Pancreas (tissue), 10 donors: Measurements from ENCODE around the gene CCL3. TPM values are rescaled to one million over a fixed set of nuclear protein-coding genes. Genes with fewer than 3 reads are reported as not detected.
"Not testable (repeated sequence)": the region's sequence is repeated elsewhere in the genome, so short reads cannot be mapped to it uniquely, and the experiment has no call there.

ENCODE experiments used
- ATAC-seq, 4 donors: fragments of 200-7000 bp; cut with Tn5 transposase; one replicate each; pipeline versions ENCODE4 v1.8.0 to v1.9.1; 2020; ENCODE audit warnings: mild to moderate bottlenecking in 4 of 4, moderate library complexity in 4 of 4
- DNase-seq, 6 donors: peaks; one replicate each; pipeline ENCODE4 v3.0.0-alpha.2; 2020
- FAIRE-seq: peaks from 2 replicates; lab custom pipeline; 2012; peaks lifted over from hg19 to GRCh38; lab: Jason Lieb, UNC
- H3K27ac ChIP-seq, 4 donors: fragments of 200-600 bp; sonication (generic); 1 replicate in 3 of 4; 2 replicates in 1 of 4; pipeline versions ENCODE4 v1.5.0 to v1.8.0; 2020
- H3K27me3 ChIP-seq, 4 donors: fragments of 200-600 bp; one replicate each; pipeline ENCODE4 v1.8.0; 2021
- H3K36me3 ChIP-seq, 3 donors: fragments of 200-600 bp; sonication (generic) in 1 of 3; one replicate each; pipeline versions ENCODE4 v1.5.0 to v1.8.0; 2020 to 2021
- H3K4me1 ChIP-seq, 3 donors: fragments of 200-600 bp; one replicate each; pipeline ENCODE4 v1.8.0; 2021
- H3K4me3 ChIP-seq, 4 donors: fragments of 200-600 bp; sonication (generic) in 2 of 4; one replicate each; pipeline versions ENCODE4 v1.5.0 to v1.8.0; 2020 to 2021
- H3K9me3 ChIP-seq, 4 donors: fragments of 200-600 bp; one replicate each; pipeline ENCODE4 v1.8.0; 2021
- CTCF ChIP-seq, 4 donors: fragments of 200-600 bp; sonication (generic) in 3 of 4; IDR thresholded peaks; one replicate each; pipeline versions ENCODE4 v1.5.0 to v1.8.0; 2021; ENCODE audit warnings: antibody characterized with exemption in 4 of 4
- WGBS, 2 donors: extraction: QIAGEN DNeasy Blood & Tissue Kit; methylation state at CpG; one replicate each; pipeline ENCODE4 v1.1.7; 2013; 5-methylcytosine and 5-hydroxymethylcytosine counted together
- intact Hi-C, 3 donors: fragments of 100-400 bp; cut with DNase I; formaldehyde crosslinking; loops; one replicate each; pipeline versions ENCODE4 v1.11.1 to v1.14.2; 2022
- polyA plus RNA-seq, 2 donors: library from polyadenylated mRNA; stranded (reverse); fragments of 200-250 nt; gene quantifications; one replicate each; pipeline ENCODE4 v1.2.3, GENCODE V29; 2013
- total RNA-seq, 6 donors: library from RNA; stranded (reverse); fragmentation: NEBNext Ultra II Directional in 4 of 6; extraction: Animal tissue kit (Norgen Biotek cat#: 25700) in 4 of 6; gene quantifications; one replicate each; pipeline versions ENCODE4 v1.2.1 to v1.2.4, GENCODE V29; 2021 to 2023
- donor health status: healthy with polysubstance abuse.
- donor health status: DM: no; HTN: no; CAD: no; lungs with moderate emphysema.
- donor health status: DM: no; HTN: no; CAD: no.
- donor health status: control.
- donor health status: control.
- donor health status: Bipolar disorder and iron deficiency.
- donor health status: DM: yes; HTN: yes; CAD: no.
- donor health status: DM: no; HTN: no; CAD: no.
- donor health status: DM: no; HTN: no; CAD: no.
- donor health status: DM: yes; HTN: yes; CAD: no.

CCL3 gene
- total and polyA plus RNA-seq, 8 donors: 0.28 to 3.5 (median 0.99) TPM

- DNase-seq (no peak), ATAC-seq (no peak), FAIRE-seq (no peak)
- Histone ChIP-seq H3K27ac (no peak overlapping the region), H3K36me3 (no peaks in the 10 kb centered on the region), H3K9me3 (no peaks in the 10 kb centered on the region), H3K27me3 (no peaks in the 10 kb centered on the region), H3K4me3 (no peak overlapping the region), H3K4me1 (no peaks in the 10 kb centered on the region)
- TF ChIP-seq CTCF (IDR thresholded peaks at IDR 0.05): no peak
- intact Hi-C loops: no loop called here
- WGBS, 2 donors: 82 to 88% methylated on average over 3 of the region's 3 CpGs
Observed at GRCh38 chr17:36107660-36108059, 17.7 kb upstream of the CCL3 start.

GRCh38 chr17:36106493-36106835 lies 16.5 kb upstream of the CCL3 start:
- intact Hi-C loops: no loop called here
- WGBS, 2 donors: 76 to 87% methylated on average over 6 of the region's 6 CpGs
- FAIRE-seq: no peak

GRCh38 chr17:36105781-36106492 lies 16.0 kb upstream of the CCL3 start:
- intact Hi-C loops: no loop called here
- FAIRE-seq (no peak), ATAC-seq (peak in 1 of 4 donors; percentile 13), DNase-seq (no peak)
- Histone ChIP-seq H3K4me3 (no peak overlapping the region), H3K36me3 (no peaks in the 10 kb centered on the region), H3K4me1 (no peaks in the 10 kb centered on the region), H3K27me3 (no peaks in the 10 kb centered on the region), H3K9me3 (no peaks in the 10 kb centered on the region), H3K27ac (no peak overlapping the region)
- TF ChIP-seq CTCF (IDR thresholded peaks at IDR 0.05): no peak
- WGBS, 2 donors: 58 to 69% methylated on average over 5 of the region's 5 CpGs

More at GRCh38 chr17:36106493-36106835, 16.5 kb upstream of the CCL3 start:
- Histone ChIP-seq H3K9me3 (no peaks in the 10 kb centered on the region), H3K36me3 (no peaks in the 10 kb centered on the region), H3K27me3 (no peaks in the 10 kb centered on the region), H3K27ac (no peak overlapping the region), H3K4me1 (no peaks in the 10 kb centered on the region), H3K4me3 (no peak overlapping the region)
- ATAC-seq: no peak
- TF ChIP-seq CTCF (IDR thresholded peaks at IDR 0.05): no peak
- no peak for DNase-seq

- TF ChIP-seq CTCF (IDR thresholded peaks at IDR 0.05): no peak
- Histone ChIP-seq H3K27ac (no peak overlapping the region), H3K27me3 (no peaks in the 10 kb centered on the region), H3K4me3 (no peak overlapping the region), H3K36me3 (no peaks in the 10 kb centered on the region), H3K9me3 (no peaks in the 10 kb centered on the region), H3K4me1 (no peaks in the 10 kb centered on the region)
- no peak for FAIRE-seq
- intact Hi-C loops: no loop called here
- WGBS, 2 donors: 38 to 51% methylated on average over 4 of the region's 4 CpGs
- peak in 1 of 4 donors; percentile 23 for ATAC-seq
- DNase-seq: no peak
Observed at GRCh38 chr17:36104701-36105181, 14.8 kb upstream of the CCL3 start.

- H3K9me3 ChIP-seq, H3K27ac ChIP-seq, FAIRE-seq, ATAC-seq, H3K4me3 ChIP-seq, H3K36me3 ChIP-seq, H3K27me3 ChIP-seq, intact Hi-C loops, H3K4me1 ChIP-seq, DNase-seq: not testable (repeated sequence)
- 46 to 62% methylated on average over 6 to 7 of the region's 7 CpGs for WGBS, 2 donors
Observed at GRCh38 chr17:36104246-36104645, 14.3 kb upstream of the CCL3 start.

GRCh38 chr17:36103401-36103975 lies 13.5 kb upstream of the CCL3 start, which contains the start of gene CCL4:
Gene CCL4 (plus strand): TSS chr17:36103827. CDS start chr17:36103906, 79 bp downstream.
- H3K9me3 ChIP-seq, DNase-seq, H3K4me1 ChIP-seq, H3K27ac ChIP-seq, FAIRE-seq, H3K4me3 ChIP-seq, H3K36me3 ChIP-seq, H3K27me3 ChIP-seq, intact Hi-C loops: not testable (repeated sequence)
- WGBS, 2 donors: 66 to 71% methylated on average over 6 of the region's 6 CpGs
- ATAC-seq: peak in 2 of 4 donors; percentile 80 to 81

GRCh38 chr17:36099004-36099403 lies 9.1 kb upstream of the CCL3 start:
- intact Hi-C loops, FAIRE-seq, H3K9me3 ChIP-seq, H3K27me3 ChIP-seq, H3K27ac ChIP-seq, H3K4me3 ChIP-seq, ATAC-seq, H3K36me3 ChIP-seq, H3K4me1 ChIP-seq, DNase-seq: not testable (repeated sequence)
- 90 to 100% methylated on average over 1 of the region's 1 CpG for WGBS, 2 donors
